WERI-Rb-1 (cell line): Measurements from ENCODE around the gene SLC15A1.

Experiments used
- DNase-seq: peaks from one replicate; pipeline ENCODE4 v3.0.0-alpha.2; 2020
- H3K27ac ChIP-seq: fragments of 250-450 bp; sonication (Bioruptor Pico); 2 replicates; pipeline ENCODE4 v1.5.1; 2020; ENCODE audit warnings: mild to moderate bottlenecking, moderate library complexity
- H3K27me3 ChIP-seq: fragments of 250-450 bp; sonication (Bioruptor Pico); 2 replicates; pipeline ENCODE4 v1.5.1; 2021; ENCODE audit warnings: mild to moderate bottlenecking, low read depth, moderate library complexity; ENCODE audit not compliant: insufficient read depth, severe bottlenecking
- H3K36me3 ChIP-seq: fragments of 250-450 bp; sonication (Bioruptor Pico); 2 replicates; pipeline ENCODE4 v1.5.1; 2020; ENCODE audit warnings: mild to moderate bottlenecking, moderate library complexity
- H3K4me3 ChIP-seq: 2 replicates; pipeline ENCODE4 v1.5.1; 2011; ENCODE audit warnings: low read depth, mild to moderate bottlenecking, control low read depth, low read length
- H3K9me3 ChIP-seq: fragments of 250-450 bp; sonication (Bioruptor Pico); 2 replicates; pipeline ENCODE4 v1.5.1; 2021; ENCODE audit warnings: mild to moderate bottlenecking, moderate library complexity; ENCODE audit not compliant: severe bottlenecking
- TF ChIP-seq, protein P1 (sequence below): IDR thresholded peaks from 2 replicates; pipeline ENCODE4 v1.5.1; 2011; ENCODE audit warnings: low read depth, mild to moderate bottlenecking, control low read depth, inconsistent platforms, low read length

Gene SLC15A1

DNA sequence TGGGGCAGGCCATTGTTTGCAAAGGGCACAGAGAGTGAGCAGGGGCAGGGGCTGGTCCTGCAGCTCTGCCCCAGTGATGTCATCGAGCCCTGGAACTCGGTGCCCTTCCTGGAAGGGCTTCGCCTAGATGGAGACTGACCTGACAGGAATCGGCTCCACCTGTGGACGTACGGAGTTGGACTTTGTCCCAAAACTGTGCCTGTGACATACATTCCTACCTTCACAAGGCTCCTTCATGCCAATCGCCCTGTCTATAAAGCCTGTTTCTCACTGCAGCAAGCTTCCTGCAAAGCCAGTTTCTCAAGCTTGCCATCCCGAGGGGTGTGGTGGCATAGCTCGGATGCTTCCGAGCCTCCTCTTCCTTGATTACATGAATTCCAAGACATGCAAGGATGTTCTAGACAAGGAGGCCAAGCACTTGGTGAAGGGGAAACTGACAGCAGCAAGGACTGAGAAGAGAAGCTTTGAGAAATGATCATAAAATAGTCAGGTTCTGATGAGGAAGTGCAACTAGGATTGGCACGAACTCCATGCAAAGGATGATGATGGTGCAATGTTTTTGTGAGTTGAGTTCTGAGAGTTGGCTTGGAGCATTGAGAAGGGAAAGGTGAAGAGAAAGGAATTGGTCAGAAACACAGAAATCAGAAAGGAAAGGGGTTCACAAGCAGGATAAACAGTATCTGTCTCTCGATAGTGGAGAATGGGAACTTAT, 101.9 kb downstream of the SLC15A1 start:
- no peaks in the 10 kb centered on the region for H3K9me3 ChIP-seq
- no peaks in the 10 kb centered on the region for H3K36me3 ChIP-seq
- no peak overlapping the region for H3K4me3 ChIP-seq
- no peaks in the 10 kb centered on the region for H3K27me3 ChIP-seq
- no peak overlapping the region for H3K27ac ChIP-seq
- DNase-seq, result peak; percentile 5
- TF ChIP-seq, protein P1, sequence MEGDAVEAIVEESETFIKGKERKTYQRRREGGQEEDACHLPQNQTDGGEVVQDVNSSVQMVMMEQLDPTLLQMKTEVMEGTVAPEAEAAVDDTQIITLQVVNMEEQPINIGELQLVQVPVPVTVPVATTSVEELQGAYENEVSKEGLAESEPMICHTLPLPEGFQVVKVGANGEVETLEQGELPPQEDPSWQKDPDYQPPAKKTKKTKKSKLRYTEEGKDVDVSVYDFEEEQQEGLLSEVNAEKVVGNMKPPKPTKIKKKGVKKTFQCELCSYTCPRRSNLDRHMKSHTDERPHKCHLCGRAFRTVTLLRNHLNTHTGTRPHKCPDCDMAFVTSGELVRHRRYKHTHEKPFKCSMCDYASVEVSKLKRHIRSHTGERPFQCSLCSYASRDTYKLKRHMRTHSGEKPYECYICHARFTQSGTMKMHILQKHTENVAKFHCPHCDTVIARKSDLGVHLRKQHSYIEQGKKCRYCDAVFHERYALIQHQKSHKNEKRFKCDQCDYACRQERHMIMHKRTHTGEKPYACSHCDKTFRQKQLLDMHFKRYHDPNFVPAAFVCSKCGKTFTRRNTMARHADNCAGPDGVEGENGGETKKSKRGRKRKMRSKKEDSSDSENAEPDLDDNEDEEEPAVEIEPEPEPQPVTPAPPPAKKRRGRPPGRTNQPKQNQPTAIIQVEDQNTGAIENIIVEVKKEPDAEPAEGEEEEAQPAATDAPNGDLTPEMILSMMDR, result no peak

DNA sequence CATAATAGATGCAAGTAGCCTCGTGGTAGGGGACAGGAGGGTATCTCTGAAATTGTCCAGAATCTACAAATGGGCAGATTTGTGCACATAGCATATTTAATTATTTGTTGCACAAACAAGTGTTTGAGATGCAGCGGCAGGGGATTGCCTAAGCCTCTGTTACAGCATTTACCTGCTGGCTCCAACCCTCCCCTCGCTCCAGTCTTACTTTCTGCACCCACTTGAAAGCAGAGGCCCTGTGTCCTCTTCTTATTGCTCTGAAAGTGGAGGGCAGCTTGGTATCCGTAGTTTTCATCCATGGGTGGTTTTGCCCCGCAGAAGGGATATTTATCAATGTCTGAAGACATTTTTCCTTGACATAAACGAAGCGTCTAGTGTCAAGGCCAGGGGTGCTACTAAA, 102.6 kb downstream of the SLC15A1 start:
- H3K36me3 ChIP-seq, result no peaks in the 10 kb centered on the region
- DNase-seq, result no peak
- no peaks in the 10 kb centered on the region for H3K27me3 ChIP-seq
- no peaks in the 10 kb centered on the region for H3K9me3 ChIP-seq
- no peak overlapping the region for H3K27ac ChIP-seq
- TF ChIP-seq, protein P1, result no peak
- no peak overlapping the region for H3K4me3 ChIP-seq

DNA sequence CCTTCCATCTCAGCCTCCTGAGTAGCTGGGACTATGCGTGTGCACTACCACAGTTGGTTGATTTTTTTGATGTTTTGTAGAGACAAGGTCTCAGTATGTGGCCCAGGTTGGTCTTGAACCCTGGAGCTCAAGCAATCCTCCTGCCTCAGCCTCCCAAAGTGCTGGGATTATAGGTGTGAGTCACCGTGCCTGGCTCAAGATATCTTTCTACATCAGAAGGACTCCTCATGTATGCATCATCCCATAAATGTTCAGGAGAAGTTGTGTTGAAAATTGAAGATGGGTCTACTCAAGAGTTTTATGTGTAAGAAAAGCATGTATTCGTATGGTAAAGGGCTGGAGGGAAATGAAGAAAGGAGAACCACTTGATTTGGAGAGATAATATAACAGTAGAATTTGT, 103.8 kb downstream of the SLC15A1 start:
- no peaks in the 10 kb centered on the region for H3K9me3 ChIP-seq
- H3K27ac ChIP-seq, result no peak overlapping the region
- TF ChIP-seq, protein P1, result no peak
- H3K27me3 ChIP-seq, result no peaks in the 10 kb centered on the region
- H3K4me3 ChIP-seq, result no peak overlapping the region
- DNase-seq, result no peak
- no peaks in the 10 kb centered on the region for H3K36me3 ChIP-seq

DNA sequence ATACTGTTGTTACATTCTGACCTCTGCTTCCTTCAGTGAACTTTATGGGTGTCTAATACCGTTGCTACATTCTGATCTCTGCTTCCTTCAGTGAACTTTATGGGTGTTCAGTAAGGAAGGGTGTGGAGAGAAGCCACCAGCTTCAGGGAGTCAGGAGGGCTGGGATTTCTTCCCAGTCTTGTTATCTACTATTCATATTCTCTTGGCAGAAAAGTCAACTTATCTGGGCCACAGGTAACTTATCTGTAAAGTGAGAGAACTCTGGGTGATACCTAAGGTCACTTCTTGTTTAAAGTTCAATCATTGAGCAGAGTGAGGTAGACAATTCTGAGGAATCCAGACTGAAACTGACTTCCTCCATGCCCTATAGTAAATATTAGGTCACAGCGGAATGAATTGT, 104.3 kb downstream of the SLC15A1 start:
- Histone ChIP-seq H3K9me3 (no peaks in the 10 kb centered on the region), H3K4me3 (no peak overlapping the region), H3K27ac (no peak overlapping the region), H3K27me3 (no peaks in the 10 kb centered on the region), H3K36me3 (no peaks in the 10 kb centered on the region)
- TF ChIP-seq, protein P1, result no peak
- no peak for DNase-seq

DNA sequence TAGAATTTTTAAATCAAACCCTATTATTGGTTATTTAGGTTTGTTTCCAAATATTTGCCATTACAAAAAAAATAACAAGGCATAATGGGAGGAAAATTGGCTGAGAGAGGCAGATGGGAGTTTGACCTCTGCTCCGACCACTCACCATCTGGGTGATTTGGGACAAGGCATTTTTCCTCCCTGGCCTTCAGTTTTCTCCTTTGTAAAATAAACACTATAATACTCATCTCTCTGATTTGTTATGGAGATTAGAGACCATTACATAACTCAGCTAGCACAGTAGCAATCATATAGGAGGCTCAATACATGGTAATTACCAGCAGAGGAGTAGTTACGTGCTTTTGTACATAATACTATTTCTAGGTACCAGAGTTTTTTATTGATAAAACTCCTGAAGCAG, 105.4 kb downstream of the SLC15A1 start:
- Histone ChIP-seq H3K4me3 (no peak overlapping the region), H3K9me3 (no peaks in the 10 kb centered on the region), H3K27ac (no peak overlapping the region), H3K27me3 (no peaks in the 10 kb centered on the region), H3K36me3 (no peaks in the 10 kb centered on the region)
- TF ChIP-seq, protein P1, result no peak
- no peak for DNase-seq

DNA sequence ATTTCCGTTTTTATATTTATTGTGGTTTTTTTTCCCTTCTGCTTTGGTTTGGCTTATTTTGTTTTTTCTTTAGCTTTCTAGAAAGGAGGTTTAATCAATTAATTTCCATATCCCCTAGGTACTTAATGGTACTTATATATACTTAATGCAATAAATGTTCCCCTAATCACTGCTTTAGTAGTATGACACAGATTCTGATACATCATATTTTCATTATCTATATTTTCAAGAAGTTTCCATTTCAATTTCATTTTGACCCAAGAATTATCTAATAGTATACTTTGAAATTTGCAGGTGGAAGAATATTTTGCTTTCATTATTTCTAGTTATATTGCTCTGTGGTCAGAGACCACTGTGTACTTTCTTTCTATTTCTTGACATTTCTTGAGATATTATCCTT, 109.0 kb downstream of the SLC15A1 start:
- Histone ChIP-seq H3K4me3 (no peak overlapping the region), H3K36me3 (no peaks in the 10 kb centered on the region), H3K27me3 (no peaks in the 10 kb centered on the region), H3K27ac (no peak overlapping the region), H3K9me3 (no peaks in the 10 kb centered on the region)
- no peak for DNase-seq
- TF ChIP-seq, protein P1, result no peak
